SIG-M5 treated with dmso at 0.1 percent for 504 hours (cell line): Measurements from ENCODE around the gene SYTL3.

ENCODE experiments used
- DNase-seq: peaks from one replicate; lab custom pipeline; 2025; ENCODE audit not compliant: unreplicated experiment; lab: John Stamatoyannopoulos, UW

Gene SYTL3

GRCh38 chr6:158810155-158811095 is 160.6 kb downstream of the SYTL3 start:
- no peak for DNase-seq

GRCh38 chr6:158812611-158813010 is 162.8 kb downstream of the SYTL3 start:
- peak; percentile 12 for DNase-seq

GRCh38 chr6:158813032-158813431 is 163.2 kb downstream of the SYTL3 start:
- no peak for DNase-seq
